DOHH2 (cell line): ENCODE results near the gene CHD5.

Experiments
- CTCF ChIP-seq: fragments of 200-600 bp; sonication (generic); IDR thresholded peaks from one replicate; pipeline ENCODE4 v1.5.1; 2014; ENCODE audit warnings: antibody characterized with exemption, mild to moderate bottlenecking, low read depth, low read length; ENCODE audit not compliant: poor library complexity, severe bottlenecking
- EZH2phosphoT487 ChIP-seq: fragments of 200-600 bp; sonication (generic); IDR thresholded peaks from 2 replicates; pipeline ENCODE4 v1.6.1; 2017; ENCODE audit warnings: borderline replicate concordance, mild to moderate bottlenecking, antibody characterized with exemption, low read length, moderate library complexity, mixed read lengths

GRCh38 chr1:6184083-6184783 lies 4.1 kb upstream of the CHD5 start:
- TF ChIP-seq CTCF = no peak
- TF ChIP-seq EZH2phosphoT487 = no peak
